ENCODE data around the gene SAP30L.

Gene SAP30L

DNA sequence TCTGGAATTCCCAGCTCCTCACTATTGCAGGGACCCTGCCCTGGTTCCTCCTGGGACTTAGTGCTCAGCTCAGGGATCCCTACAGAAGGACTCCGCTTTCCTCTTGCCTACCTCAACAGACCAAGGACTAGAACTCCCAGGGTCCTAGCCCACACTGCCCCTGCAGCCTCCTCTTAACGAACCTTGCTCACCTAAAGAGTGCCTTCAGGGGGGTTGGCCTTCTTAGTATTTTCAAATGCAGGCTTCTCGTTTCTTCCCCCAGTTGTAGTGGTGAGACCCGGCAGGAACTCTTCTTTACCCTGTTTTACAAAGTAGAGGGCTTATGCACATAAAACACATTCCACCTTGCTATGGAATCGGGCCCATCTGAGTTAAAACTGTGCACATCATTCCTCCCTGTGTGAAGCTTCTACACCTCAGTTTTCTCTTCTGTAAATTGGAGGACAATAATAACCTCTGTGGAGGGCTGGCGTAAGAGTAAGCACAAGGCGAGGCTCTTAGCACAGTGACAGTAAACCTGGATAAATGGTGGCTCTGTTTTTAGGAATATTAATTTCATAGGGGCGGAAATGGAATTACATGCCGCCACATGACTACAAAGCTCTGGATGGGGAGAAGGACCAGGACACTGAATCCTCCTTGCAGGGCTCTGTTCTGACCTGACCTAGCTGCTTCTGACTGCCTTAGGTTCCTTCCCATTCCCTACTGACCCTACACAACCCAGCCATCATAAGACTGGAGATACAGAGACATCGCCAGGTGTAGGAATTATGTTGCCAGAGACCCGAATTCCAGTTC lies 36.0 kb downstream of the SAP30L start:
- no peak for DNase-seq (ENCODE audit: low spot score)

DNA sequence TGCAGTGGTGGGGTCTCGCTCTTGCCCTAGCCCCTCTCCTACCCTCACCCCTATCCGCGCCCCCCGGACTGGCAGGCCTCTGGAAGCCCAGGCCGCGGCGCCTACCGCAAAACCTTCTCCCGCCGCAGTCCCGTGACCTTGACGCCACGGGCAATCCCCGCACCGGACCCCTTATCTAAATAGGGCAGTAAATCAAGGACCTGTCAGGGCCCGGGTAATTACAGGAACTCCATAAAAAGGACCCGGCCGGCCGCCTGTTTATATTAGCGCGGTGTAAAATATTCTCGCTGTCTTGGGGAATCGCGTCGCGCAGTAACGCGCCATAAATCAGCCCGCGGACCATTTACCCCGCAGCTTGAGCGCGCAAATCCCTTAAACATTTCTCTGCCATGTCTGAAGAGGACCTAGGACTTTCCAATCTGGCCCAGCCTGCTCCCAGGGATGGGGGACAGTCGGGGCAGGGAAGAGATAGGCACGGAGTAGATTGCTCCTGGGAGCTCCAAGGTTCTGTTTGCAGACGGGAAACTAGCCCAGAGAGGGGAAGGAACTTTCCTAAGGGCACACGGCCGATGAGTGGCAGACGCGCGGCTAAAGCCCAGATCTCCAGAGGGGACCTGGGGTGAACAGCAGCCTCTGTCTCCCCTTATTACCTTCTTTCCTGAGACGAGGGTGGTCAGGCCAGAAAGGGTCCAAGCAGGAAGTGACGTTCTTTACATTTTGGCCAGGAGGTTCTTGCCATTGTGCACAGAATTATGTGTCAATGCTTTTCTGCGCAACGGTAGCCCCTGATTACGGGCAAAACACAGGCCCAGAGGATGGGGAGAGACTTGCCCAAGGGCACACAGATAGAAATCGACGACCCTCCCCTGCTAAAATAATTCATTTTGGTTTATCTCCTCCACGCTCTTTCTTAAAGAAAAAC lies 37.0 kb downstream of the SAP30L start:
- no peak for DNase-seq (ENCODE audit: low spot score)

DNA sequence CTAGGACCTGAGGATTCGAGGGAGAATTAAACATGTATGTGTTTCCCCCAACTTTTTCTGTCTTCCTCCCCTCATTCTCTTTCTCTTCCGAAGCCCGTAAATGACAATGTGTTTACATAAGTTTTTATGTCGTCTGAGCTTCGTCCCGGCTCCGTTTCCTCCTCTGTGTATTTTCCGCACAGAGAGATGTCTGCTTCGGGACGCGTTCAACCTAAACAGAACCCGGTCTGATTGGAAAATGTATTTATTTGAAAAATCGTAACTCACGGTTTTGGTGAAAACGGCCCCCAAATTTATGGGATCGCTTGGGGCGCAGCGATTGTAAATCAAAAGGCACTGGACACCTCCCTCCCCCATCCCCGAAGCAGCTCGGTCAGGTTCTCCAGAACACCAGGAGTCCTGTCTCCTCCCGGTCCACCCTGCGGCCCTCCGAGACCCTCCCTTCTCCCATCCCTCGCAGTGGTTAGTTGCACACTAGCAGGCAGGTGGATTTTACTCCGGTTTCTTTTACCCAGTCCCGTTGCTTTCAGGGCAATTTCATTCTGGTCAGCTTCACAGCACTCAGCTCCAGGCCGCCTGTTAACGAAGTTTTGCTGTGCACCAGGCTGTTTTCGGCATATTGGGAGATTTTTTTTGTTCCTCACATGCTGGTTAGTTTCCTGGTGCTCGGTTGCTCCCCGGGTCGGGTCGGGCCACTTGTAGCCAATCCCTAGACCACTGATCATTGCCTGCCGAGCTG lies 38.0 kb downstream of the SAP30L start:
- DNase-seq (ENCODE audit: low spot score): no peak

DNA sequence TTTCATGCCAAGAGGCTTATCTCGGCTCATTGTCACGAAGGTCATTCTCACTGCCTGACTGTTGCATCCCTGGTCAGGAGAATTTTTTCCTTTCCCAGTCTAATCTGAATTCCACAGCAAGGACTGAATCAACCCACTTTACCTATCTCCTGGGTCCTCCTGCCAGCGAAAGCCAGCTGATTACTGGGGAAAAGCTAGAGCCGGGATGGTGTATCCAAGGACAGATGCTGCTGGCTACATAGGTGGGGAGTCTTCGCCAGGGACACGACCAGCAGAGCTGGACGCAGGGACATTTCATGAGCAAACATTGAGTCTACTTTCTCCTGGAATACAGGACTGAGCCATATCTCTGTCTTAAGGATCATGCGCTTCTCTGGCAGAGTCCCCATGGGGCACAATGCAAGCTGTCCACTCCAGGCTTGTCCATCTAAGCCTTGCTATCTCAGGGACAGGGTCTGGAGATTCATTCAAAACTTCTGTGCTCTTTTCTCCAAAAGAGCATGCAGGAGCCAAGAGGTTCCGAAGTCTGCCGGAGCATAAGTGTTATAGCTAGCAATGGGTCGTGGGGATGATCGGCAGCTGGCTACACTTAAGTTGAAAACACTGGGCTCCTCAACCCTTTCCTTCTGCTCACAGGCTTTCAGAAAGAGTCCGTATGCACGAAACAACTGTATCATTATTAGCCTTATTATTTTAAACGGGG lies 38.7 kb downstream of the SAP30L start:
- DNase-seq (ENCODE audit: low spot score): no peak

DNA sequence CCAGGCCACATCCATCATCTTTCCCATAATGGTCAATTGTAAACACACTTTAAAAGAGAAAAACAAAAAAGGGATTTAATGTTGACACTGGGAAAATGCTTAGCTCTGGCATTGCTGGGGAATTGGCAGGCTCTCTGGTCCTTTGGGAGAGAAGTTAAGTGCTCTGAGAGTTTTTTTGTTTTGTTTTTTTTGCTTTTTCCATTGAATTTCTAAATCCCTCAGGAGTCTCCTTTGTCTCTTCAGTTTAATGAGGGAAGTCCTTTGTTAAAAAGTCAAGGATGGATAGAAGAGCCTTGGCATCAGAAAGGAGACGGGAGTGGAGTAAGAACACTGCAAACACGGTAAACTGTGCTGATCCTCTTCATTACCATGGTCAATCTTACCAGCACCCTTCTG lies 39.3 kb downstream of the SAP30L start:
- no peak for DNase-seq (ENCODE audit: low spot score)

- DNase-seq (ENCODE audit: low spot score): no peak
Observed at GRCh38 chr5:154485850-154486426, 40.1 kb downstream of the SAP30L start.

GRCh38 chr5:154486427-154486866 lies 40.6 kb downstream of the SAP30L start:
- DNase-seq (ENCODE audit: low spot score): no peak

DNA sequence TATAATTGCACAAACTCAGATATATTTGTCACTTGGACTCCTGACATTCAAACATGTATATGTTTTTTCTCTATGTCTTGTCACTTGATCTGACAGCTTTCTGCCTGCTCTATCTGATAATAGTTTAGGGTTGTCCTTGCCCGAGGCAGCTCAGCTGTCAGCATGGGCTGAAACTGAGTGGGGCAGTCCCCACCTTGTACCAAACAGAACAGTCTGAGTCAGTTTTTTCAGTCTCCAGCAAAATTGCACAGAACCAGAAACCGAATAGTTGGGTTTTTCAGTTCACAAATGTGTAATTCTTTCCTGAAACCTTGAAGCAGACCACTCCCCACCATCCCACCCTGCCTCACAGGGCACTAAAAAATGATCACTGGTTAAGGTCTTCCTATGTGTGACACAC lies 41.7 kb downstream of the SAP30L start:
- no peak for DNase-seq (ENCODE audit: low spot score)

DNA sequence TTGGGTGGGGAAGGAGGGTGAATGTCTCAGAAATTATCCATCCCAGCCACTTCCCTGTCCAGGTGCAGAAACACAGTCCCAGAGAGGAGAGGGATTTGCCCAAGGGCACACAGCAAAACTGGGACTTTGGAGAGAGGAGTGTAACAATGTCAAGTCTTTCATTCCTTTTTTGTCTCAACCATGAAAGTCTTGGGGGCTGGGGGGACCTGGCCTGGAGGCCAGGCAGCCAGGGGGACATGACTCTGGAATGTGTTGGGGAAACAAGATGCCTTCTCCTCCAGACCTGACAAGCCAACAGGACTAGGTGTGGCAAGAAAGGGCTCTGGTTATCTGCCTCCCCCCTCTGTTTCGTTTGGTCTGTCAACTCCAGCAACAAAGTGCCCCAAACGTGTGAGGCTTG lies 46.1 kb downstream of the SAP30L start:
- DNase-seq (ENCODE audit: low spot score): no peak

DNA sequence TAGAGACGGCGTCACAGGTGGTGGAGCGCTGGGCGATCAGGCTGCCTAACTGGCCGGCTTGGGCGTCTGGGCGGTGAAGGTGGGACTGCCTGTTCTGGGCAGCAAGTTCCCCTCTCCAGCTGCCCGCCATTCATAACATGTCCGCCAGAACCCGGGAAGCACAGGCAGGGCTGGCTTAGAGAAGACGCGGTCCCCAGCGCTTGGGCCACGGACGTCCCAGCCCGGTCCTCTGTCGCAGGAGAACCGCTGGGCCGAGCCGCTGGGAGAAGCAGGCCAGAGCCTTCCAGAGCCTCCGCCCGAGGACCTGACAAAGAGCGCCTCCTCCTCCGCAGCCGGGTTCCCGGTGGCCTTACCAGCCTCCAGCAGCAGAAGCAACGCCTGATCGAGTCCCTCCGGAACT lies 47.5 kb downstream of the SAP30L start:
- no peak for DNase-seq (ENCODE audit: low spot score)

- DNase-seq (ENCODE audit: low spot score): no peak
Observed at GRCh38 chr5:154494036-154494435, 48.2 kb downstream of the SAP30L start.

- DNase-seq (ENCODE audit: low spot score): no peak
Observed at GRCh38 chr5:154498591-154498990, 52.8 kb downstream of the SAP30L start.

- DNase-seq (ENCODE audit: low spot score): no peak
Observed at GRCh38 chr5:154498994-154499393, 53.2 kb downstream of the SAP30L start.

- no peak for DNase-seq (ENCODE audit: low spot score)
Observed at GRCh38 chr5:154501566-154501965, 55.8 kb downstream of the SAP30L start.

DNA sequence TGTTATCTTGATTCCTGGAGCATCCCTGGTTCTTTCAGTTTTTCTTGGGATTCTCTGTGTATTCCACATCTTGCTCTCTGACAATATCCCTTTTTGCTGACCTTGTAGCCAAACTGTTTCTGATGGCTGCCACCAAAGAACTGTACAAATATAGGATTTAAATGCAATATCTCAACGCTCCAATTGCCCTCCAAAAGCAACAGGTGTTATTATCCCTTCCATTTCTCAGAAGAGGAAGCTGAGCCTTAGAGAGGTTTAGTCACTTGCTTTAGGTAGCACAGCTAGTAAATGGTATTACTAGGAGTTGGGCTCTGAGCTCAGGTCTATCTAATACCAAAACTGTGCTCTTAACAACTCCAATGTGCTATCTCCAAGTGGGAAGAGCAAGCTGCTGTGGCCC lies 56.4 kb downstream of the SAP30L start:
- no peak for DNase-seq (ENCODE audit: low spot score)

GRCh38 chr5:154503698-154504039 lies 57.9 kb downstream of the SAP30L start:
- DNase-seq (ENCODE audit: low spot score): no peak

DNA sequence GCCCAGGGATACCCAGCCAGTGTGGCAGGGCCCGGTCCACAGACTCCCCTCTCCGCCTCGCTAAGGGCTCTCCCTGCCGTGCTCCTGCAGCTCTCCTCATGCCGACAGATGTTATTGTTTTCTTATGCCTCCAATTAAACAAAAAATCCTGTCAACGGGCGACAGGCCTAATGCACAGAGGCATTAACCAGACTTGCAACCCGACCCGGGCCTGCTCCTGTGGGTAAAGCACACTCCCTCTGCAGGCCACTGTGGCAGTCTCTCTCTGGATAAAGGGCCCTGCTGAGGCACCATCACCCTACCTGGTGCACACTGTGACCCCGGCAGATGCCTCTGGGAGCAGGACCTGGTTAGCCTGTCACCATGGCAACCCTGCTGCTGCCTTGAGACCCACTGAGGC lies 59.8 kb downstream of the SAP30L start:
- DNase-seq (ENCODE audit: low spot score): no peak

GRCh38 chr5:154506049-154506715 lies 60.4 kb downstream of the SAP30L start:
- DNase-seq (ENCODE audit: low spot score): no peak

DNA sequence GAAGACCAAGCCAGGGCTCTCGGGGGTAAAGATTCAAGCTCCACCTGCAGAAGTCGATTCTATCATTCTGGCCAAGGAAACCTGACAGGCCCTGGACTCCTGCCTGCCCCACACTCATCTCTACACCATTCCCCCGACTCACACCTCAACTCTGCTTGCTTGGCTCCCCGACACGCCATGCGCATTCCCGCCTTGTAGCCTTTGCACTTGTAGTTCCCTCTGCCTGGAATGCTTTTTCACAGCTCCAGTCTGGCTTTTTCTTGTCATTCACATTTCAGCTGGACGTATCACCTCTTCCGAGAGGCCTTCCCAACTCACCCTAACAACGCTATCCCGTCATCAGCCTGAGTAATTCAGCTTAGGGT lies 60.9 kb downstream of the SAP30L start:
- DNase-seq (ENCODE audit: low spot score): no peak

GRCh38 chr5:154508114-154508513 lies 62.3 kb downstream of the SAP30L start:
- no peak for DNase-seq (ENCODE audit: low spot score)

All from AG08396 (cell line).